Measurements from ENCODE around the gene EPN3.

- no peak for TF ChIP-seq POLR2A (IDR thresholded peaks at IDR 0.05)
- TF ChIP-seq CTCF (IDR thresholded peaks at IDR 0.05) = no peak
Observed at GRCh38 chr17:50584749-50585148, 52.2 kb downstream of the EPN3 start.

Measured in uterus (tissue), 2 donors.